HepG2 (cell line): ENCODE data around the gene PTPN14. TPM values are rescaled to one million over a fixed set of nuclear protein-coding genes. Genes with fewer than 3 reads are reported as not detected.

Experiments
- ATAC-seq: fragments of 200-7000 bp; cut with Tn5 transposase; 3 replicates; pipeline ENCODE4 v1.9.1; 2020; ENCODE audit warnings: mild to moderate bottlenecking, moderate library complexity
- BruUV-seq: library from RNA; stranded (reverse); fragments of 400-500 nt; replicated peaks from 2 replicates; lab custom pipeline; 2021; lab: Mats Ljungman, UMichigan
- CTCF ChIA-PET: fragments of 300-600 bp; formaldehyde crosslinking; extraction: SDS; loops from one replicate; lab custom pipeline; 2021; ENCODE audit warnings: low total read pairs, inconsistent platforms, low intra/inter-chr PET ratio; lab: Yijun Ruan, JAX
- POLR2A ChIA-PET: fragments of 350-600 bp; sonication (Branson Sonifier 250); formaldehyde crosslinking; loops from one replicate; lab custom pipeline; 2020; ENCODE audit warnings: antibody characterized with exemption, inconsistent platforms; lab: Yijun Ruan, JAX
- DNase-seq: peaks from one replicate; pipeline ENCODE4 v3.0.0-alpha.2; 2015; ENCODE audit warnings: low spot score
- FAIRE-seq: peaks from 3 replicates; lab custom pipeline; 2011; peaks lifted over from hg19 to GRCh38; lab: Jason Lieb, UNC
- H2AFZ ChIP-seq: one replicate; pipeline ENCODE4 v1.6.1; 2011; ENCODE audit warnings: low read length, inconsistent platforms
- H3K27ac ChIP-seq: fragments of 300-600 bp; 3 replicates; pipeline ENCODE4 v1.8.0; 2011; ENCODE audit warnings: mixed run types, mild to moderate bottlenecking, mixed read lengths, low read length, inconsistent platforms; ENCODE audit not compliant: insufficient read depth; ENCODE audit errors: extremely low read length
- H3K27me3 ChIP-seq, 2 experiments: fragments of 200-600 bp in 1 of 2; 2 replicates in 1 of 2; 3 replicates in 1 of 2; pipeline versions ENCODE4 v1.6.0 to v1.8.0; 2011; ENCODE audit warnings: low read length in 2 of 2, mild to moderate bottlenecking in 2 of 2, moderate library complexity in 2 of 2, inconsistent platforms in 1 of 2; ENCODE audit not compliant: insufficient read depth in 2 of 2, control insufficient read depth in 1 of 2
- H3K36me3 ChIP-seq, 2 experiments: fragments of 200-600 bp in 1 of 2; replicated peaks in 1 of 2; 2 replicates in 1 of 2; 3 replicates in 1 of 2; pipeline versions ENCODE4 v1.5.1 to v1.8.0; 2011; ENCODE audit warnings: low read length in 2 of 2, inconsistent platforms in 1 of 2; ENCODE audit not compliant: insufficient read depth in 2 of 2, control insufficient read depth in 1 of 2
- H3K4me1 ChIP-seq: 2 replicates; pipeline ENCODE4 v1.5.1; 2012; ENCODE audit warnings: low read length, inconsistent platforms; ENCODE audit not compliant: insufficient read depth
- H3K4me2 ChIP-seq: 2 replicates; pipeline ENCODE4 v1.6.0; 2011; ENCODE audit warnings: low read depth, low read length, inconsistent platforms
- H3K4me3 ChIP-seq, 3 experiments: fragments of 200-600 bp in 1 of 3; sonication (generic), shearing (Covaris generic) in 1 of 3; replicated peaks in 1 of 3; 2 replicates each; pipeline ENCODE4 v1.5.1; 2011 to 2016; ENCODE audit warnings: low read length in 3 of 3, inconsistent platforms in 2 of 3, low read depth in 2 of 3, mild to moderate bottlenecking in 2 of 3, control low read depth in 1 of 3, mixed read lengths in 1 of 3; ENCODE audit not compliant: insufficient read depth in 1 of 3
- H3K79me2 ChIP-seq: one replicate; pipeline ENCODE4 v1.6.1; 2011; ENCODE audit warnings: low read length, inconsistent platforms; ENCODE audit not compliant: insufficient read depth
- H3K9ac ChIP-seq: 2 replicates; pipeline ENCODE4 v1.6.0; 2011; ENCODE audit warnings: mild to moderate bottlenecking, low read depth, low read length, inconsistent platforms; ENCODE audit not compliant: insufficient read depth
- H3K9me3 ChIP-seq: 2 replicates; pipeline ENCODE4 v1.5.1; 2012; ENCODE audit warnings: mild to moderate bottlenecking, low read length
- H4K20me1 ChIP-seq: 2 replicates; pipeline ENCODE4 v1.6.0; 2011; ENCODE audit warnings: inconsistent platforms, mild to moderate bottlenecking, low read length, moderate library complexity; ENCODE audit not compliant: insufficient read depth
- ATF3 ChIP-seq: sonication (generic); formaldehyde crosslinking; IDR thresholded peaks from 2 replicates; pipeline ENCODE4 v1.4.0; 2020; ENCODE audit warnings: missing genetic modification reagents
- BHLHE40 ChIP-seq: IDR thresholded peaks from 2 replicates; pipeline ENCODE4 v1.6.1; 2011; ENCODE audit warnings: low read length, improper control_type of control experiment
- DMTF1 ChIP-seq: sonication (generic); formaldehyde crosslinking; IDR thresholded peaks from 2 replicates; pipeline ENCODE4 v1.4.0; 2020; ENCODE audit warnings: mild to moderate bottlenecking, missing genetic modification reagents
- KIAA2018 ChIP-seq: sonication (generic); formaldehyde crosslinking; IDR thresholded peaks from 2 replicates; pipeline ENCODE4 v1.5.0; 2020; ENCODE audit warnings: mild to moderate bottlenecking, missing genetic modification reagents, borderline replicate concordance
- POLR2A ChIP-seq, 2 experiments: IDR thresholded peaks; 2 replicates each; pipeline ENCODE4 v1.6.1; 2011; ENCODE audit warnings: low read depth in 2 of 2, low read length in 2 of 2, mild to moderate bottlenecking in 1 of 2, moderate library complexity in 1 of 2; ENCODE audit not compliant: insufficient read depth in 1 of 2
- RBM39 ChIP-seq: fragments of 200-400 bp; formaldehyde crosslinking; IDR thresholded peaks from one replicate; pipeline ENCODE4 v1.6.1; 2018; ENCODE audit warnings: antibody characterized with exemption, mild to moderate bottlenecking, low read depth, low read length; ENCODE audit not compliant: poor library complexity, severe bottlenecking
- ZNF121 ChIP-seq: sonication (generic); formaldehyde crosslinking; IDR thresholded peaks from 2 replicates; pipeline ENCODE4 v1.5.0; 2020; ENCODE audit warnings: mild to moderate bottlenecking, missing genetic modification reagents
- WGBS: methylation state at CpG from one replicate; pipeline ENCODE4 v1.1.6; 2017; ENCODE audit warnings: low lambda C conversion rate; 5-methylcytosine and 5-hydroxymethylcytosine counted together
- in situ Hi-C: cut with HindIII; loops from 2 replicates; pipeline ENCODE4 v1.10.0; 2017; ENCODE audit warnings: low pct_unique_long_range_greater_than_20kb; ENCODE audit not compliant: extremely low pct_ligation_motif_present
- intact Hi-C: fragments of 100-400 bp; cut with micrococcal nuclease; formaldehyde crosslinking; loops from one replicate; pipeline ENCODE4 v1.10.0; 2022; ENCODE audit not compliant: unreplicated experiment
- polyA plus RNA-seq, 8 experiments: library from polyadenylated mRNA; depleted of rRNA in 3 of 8; stranded (reverse) in 7 of 8; unstranded in 1 of 8; fragments of >200 nt; fragmentation: Illumina TruSeq in 4 of 8; extraction: Trizol in 4 of 8; gene quantifications; 2 replicates each; pipeline versions ENCODE4 v1.2.1 to v1.2.3, GENCODE V29; 2011 to 2016; ENCODE audit warnings: low read depth in 4 of 8, missing spikeins in 1 of 8, mixed read lengths in 1 of 8; ENCODE audit not compliant: insufficient read depth in 1 of 8
- total RNA-seq, 5 experiments: library from RNA; depleted of rRNA; stranded (reverse); fragments of >200 nt; fragmentation: Illumina TruSeq; extraction: Trizol; gene quantifications; 2 replicates each; pipeline ENCODE4 v1.2.3, GENCODE V29; 2016; ENCODE audit warnings: low read depth in 1 of 5

The PTPN14 gene
- total and polyA plus RNA-seq, 2 of the 13 experiments (the other 11 are each of a cell fraction or from before 2014, with no cell fraction given), result 3.9 to 4.7 TPM

GRCh38 chr1:214398490-214398889, 152.9 kb downstream of the PTPN14 start:
- ChIA-PET CTCF (no interaction called here), POLR2A (no interaction called here)
- no peaks in the 10 kb centered on the region for H3K4me1 ChIP-seq
- H2AFZ ChIP-seq, result no peak overlapping the region
- no peak overlapping the region for H3K4me2 ChIP-seq
- no peaks in the 10 kb centered on the region for H4K20me1 ChIP-seq
- no peak overlapping the region for H3K4me3 ChIP-seq
- H3K9ac ChIP-seq, result no peak overlapping the region
- intact Hi-C loops, result no loop called here
- BruUV-seq, result no TSS peak
- ATAC-seq, result no peak
- TF ChIP-seq ATF3 (CRISPR knock-in tag) (no peak), ZNF121 (CRISPR knock-in tag) (peak; percentile 42; the same call in 1 of the 2 replicates)
- no peaks in the 10 kb centered on the region for H3K79me2 ChIP-seq
- no peak overlapping the region for H3K27ac ChIP-seq
- no peaks in the 10 kb centered on the region for H3K9me3 ChIP-seq
- WGBS, result 96% methylated on average over 6 of the region's 6 CpGs
- in situ Hi-C loops, result no loop called here
- H3K27me3 ChIP-seq, result no peaks in the 10 kb centered on the region
- no peak for DNase-seq
- FAIRE-seq, result no peak
- H3K36me3 ChIP-seq, result peaks cover 0 to 6% of the 10 kb centered on the region in 2 experiments; a peak in 2 of 5 replicates

GRCh38 chr1:214397497-214397896, 153.9 kb downstream of the PTPN14 start:
- H3K4me3 ChIP-seq, result no peak overlapping the region
- H2AFZ ChIP-seq, result no peak overlapping the region
- POLR2A ChIA-PET, result no interaction called here
- H3K27me3 ChIP-seq, result no peaks in the 10 kb centered on the region
- no peak overlapping the region for H3K27ac ChIP-seq
- peaks cover 7 to 8% of the 10 kb centered on the region in 2 experiments; a peak in 3 of 5 replicates for H3K36me3 ChIP-seq
- H3K79me2 ChIP-seq, result no peaks in the 10 kb centered on the region
- no peak overlapping the region for H3K4me2 ChIP-seq
- FAIRE-seq (no peak), DNase-seq (no peak), ATAC-seq (no peak)
- no TSS peak for BruUV-seq
- H4K20me1 ChIP-seq, result no peaks in the 10 kb centered on the region
- in situ Hi-C loops, result no loop called here
- 89% methylated on average over 2 of the region's 2 CpGs for WGBS
- CTCF ChIA-PET, result no interaction called here
- no peaks in the 10 kb centered on the region for H3K4me1 ChIP-seq
- no peak overlapping the region for H3K9ac ChIP-seq
- H3K9me3 ChIP-seq, result no peaks in the 10 kb centered on the region
- intact Hi-C loops, result no loop called here
- TF ChIP-seq BHLHE40 (no peak), POLR2A (IDR thresholded peaks at IDR 0.05; ENCODE audit: insufficient read depth in 1 of 2, low read depth in 2 of 2, low read length in 2 of 2) (no peak), KIAA2018 (no peak), RBM39 (no peak), DMTF1 (CRISPR knock-in tag) (no peak)
